Measurements from ENCODE around the gene PTPRM. TPM values are rescaled to one million over a fixed set of nuclear protein-coding genes. Genes with fewer than 3 reads are reported as not detected.

The PTPRM gene
- total and polyA plus RNA-seq, 3 donors from 2014 or later: 76.4 to 101 (median 94.6) TPM

DNA sequence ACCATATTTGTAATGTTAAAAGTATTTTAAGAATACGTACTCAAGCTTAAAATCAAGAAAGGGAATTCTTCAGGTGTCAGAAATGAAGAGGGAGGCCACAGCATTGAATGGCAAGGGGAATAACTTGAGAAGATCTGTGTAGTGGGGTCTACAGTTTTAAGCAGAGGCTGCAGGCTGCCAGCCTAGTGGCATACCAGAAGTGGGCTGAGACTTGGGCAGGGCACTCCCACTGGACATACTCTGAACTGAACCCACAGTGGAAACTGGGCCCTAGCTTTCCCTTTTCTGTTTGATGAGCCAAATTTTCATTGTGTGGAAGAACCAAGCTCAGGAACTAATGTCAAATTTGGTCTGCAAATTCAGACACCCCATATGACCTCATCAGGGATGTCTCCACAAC is 238.8 kb downstream of the PTPRM start:
- DNase-seq: no peak
- intact Hi-C loops (cut with DNase I; ENCODE audit: low total_unique reads): no loop called here
- TF ChIP-seq, protein P1, sequence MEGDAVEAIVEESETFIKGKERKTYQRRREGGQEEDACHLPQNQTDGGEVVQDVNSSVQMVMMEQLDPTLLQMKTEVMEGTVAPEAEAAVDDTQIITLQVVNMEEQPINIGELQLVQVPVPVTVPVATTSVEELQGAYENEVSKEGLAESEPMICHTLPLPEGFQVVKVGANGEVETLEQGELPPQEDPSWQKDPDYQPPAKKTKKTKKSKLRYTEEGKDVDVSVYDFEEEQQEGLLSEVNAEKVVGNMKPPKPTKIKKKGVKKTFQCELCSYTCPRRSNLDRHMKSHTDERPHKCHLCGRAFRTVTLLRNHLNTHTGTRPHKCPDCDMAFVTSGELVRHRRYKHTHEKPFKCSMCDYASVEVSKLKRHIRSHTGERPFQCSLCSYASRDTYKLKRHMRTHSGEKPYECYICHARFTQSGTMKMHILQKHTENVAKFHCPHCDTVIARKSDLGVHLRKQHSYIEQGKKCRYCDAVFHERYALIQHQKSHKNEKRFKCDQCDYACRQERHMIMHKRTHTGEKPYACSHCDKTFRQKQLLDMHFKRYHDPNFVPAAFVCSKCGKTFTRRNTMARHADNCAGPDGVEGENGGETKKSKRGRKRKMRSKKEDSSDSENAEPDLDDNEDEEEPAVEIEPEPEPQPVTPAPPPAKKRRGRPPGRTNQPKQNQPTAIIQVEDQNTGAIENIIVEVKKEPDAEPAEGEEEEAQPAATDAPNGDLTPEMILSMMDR (IDR thresholded peaks at IDR 0.05): no peak
- TF ChIP-seq POLR2A (IDR thresholded peaks at IDR 0.05): no peak
- Histone ChIP-seq H3K36me3 (ENCODE audit: low read depth, missing control alignments) (no peaks in the 10 kb centered on the region), H3K9me3 (no peaks in the 10 kb centered on the region), H3K27me3 (no peaks in the 10 kb centered on the region), H3K4me1 (no peaks in the 10 kb centered on the region), H3K27ac (no peak overlapping the region), H3K4me3 (no peak overlapping the region)
- 95 to 96% methylated on average over 1 of the region's 1 CpG for WGBS, 2 donors

DNA sequence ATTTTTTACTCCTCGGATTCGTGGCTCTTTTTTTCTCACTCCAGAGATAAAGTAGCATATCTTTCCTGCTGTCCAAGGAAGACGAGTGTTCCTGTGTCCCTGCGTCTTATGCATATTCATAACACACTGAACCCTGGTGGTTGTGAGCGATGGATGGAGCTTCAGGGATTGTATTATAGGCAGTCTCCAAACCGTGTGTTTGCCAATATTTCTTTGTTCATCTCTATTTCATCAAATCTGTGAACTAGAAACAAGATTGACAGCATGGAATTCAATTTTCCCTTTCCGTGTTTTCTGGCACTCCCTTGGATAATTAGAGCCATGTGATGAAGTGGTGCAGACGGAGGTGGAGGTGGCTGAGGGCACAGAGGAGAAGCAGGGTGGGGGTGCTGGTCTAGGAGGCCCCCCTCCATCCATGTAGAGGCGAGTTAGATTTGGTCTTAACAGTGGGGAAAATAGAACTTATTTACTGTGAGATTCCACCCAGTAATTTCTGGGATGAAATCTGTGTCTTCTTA is 240.9 kb downstream of the PTPRM start:
- TF ChIP-seq, protein P1 (IDR thresholded peaks at IDR 0.05): no peak
- TF ChIP-seq POLR2A (IDR thresholded peaks at IDR 0.05): no peak
- Histone ChIP-seq H3K9me3 (no peaks in the 10 kb centered on the region), H3K4me3 (no peak overlapping the region), H3K27me3 (no peaks in the 10 kb centered on the region), H3K27ac (no peak overlapping the region), H3K4me1 (no peaks in the 10 kb centered on the region), H3K36me3 (ENCODE audit: low read depth, missing control alignments) (no peaks in the 10 kb centered on the region)
- intact Hi-C loops (cut with DNase I; ENCODE audit: low total_unique reads): no loop called here
- WGBS, 2 donors: 83% methylated on average over 9 of the region's 9 CpGs
- DNase-seq: no peak

DNA sequence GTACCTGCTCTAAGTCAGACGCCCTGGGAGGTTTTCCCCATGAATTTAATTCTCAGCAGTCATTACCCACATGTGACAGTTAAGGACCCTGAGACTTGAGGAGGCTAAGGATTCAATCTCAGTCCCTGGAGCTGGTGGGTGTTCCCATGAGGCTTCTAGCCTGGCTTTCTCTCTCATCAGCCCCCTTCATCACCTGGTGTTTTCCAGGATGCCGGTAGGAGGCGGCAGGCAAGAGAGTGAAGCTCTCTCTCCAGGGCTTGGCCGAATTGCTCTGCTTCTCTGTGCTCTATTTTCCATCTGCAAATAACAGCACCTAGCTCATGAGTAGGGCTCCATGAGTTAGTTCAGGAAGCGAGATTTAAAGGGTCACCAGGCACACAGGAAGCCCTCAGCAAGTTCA is 241.9 kb downstream of the PTPRM start:
- WGBS, 2 donors: 87 to 91% methylated on average over 4 to 5 of the region's 5 CpGs
- TF ChIP-seq, protein P1 (IDR thresholded peaks at IDR 0.05): no peak
- TF ChIP-seq POLR2A (IDR thresholded peaks at IDR 0.05): no peak
- H3K27ac ChIP-seq: no peak overlapping the region
- H3K9me3 ChIP-seq: no peaks in the 10 kb centered on the region
- H3K4me1 ChIP-seq: no peaks in the 10 kb centered on the region
- no peak for DNase-seq
- intact Hi-C loops (cut with DNase I; ENCODE audit: low total_unique reads): no loop called here
- no peak overlapping the region for H3K4me3 ChIP-seq
- no peaks in the 10 kb centered on the region for H3K36me3 ChIP-seq (ENCODE audit: low read depth, missing control alignments)
- H3K27me3 ChIP-seq: no peaks in the 10 kb centered on the region

- no peak for DNase-seq
- H3K36me3 ChIP-seq (ENCODE audit: low read depth, missing control alignments): no peaks in the 10 kb centered on the region
- no peak for TF ChIP-seq POLR2A (IDR thresholded peaks at IDR 0.05)
- TF ChIP-seq, protein P1 (IDR thresholded peaks at IDR 0.05): no peak
- H3K9me3 ChIP-seq: no peaks in the 10 kb centered on the region
- WGBS, 2 donors: 82 to 83% methylated on average over 6 of the region's 6 CpGs
- H3K4me3 ChIP-seq: no peak overlapping the region
- H3K27me3 ChIP-seq: no peaks in the 10 kb centered on the region
- H3K27ac ChIP-seq: no peak overlapping the region
- intact Hi-C loops (cut with DNase I; ENCODE audit: low total_unique reads): no loop called here
- no peaks in the 10 kb centered on the region for H3K4me1 ChIP-seq
Observed at GRCh38 chr18:7809455-7809854, 242.3 kb downstream of the PTPRM start.

DNA sequence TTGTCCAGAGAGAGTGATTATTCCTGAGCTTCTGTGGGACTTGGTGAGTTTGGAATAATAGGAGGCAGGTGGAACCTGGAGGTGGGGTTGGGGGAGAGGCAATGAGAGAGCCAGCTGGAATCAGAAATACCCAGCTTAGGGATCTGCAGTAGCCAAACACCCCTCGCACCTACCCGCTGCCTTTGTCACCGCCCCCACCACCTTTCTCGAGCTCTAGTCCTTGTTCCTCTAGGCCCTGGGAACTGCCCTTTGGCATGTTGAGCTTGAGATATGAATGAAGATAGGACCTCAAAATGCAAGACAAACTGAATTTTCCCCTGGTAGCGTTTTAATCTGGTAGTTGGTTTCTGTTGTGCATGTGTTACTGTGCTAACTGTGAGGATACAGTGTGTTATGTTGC is 242.9 kb downstream of the PTPRM start:
- Histone ChIP-seq H3K4me1 (no peaks in the 10 kb centered on the region), H3K36me3 (ENCODE audit: low read depth, missing control alignments) (no peaks in the 10 kb centered on the region), H3K27ac (no peak overlapping the region), H3K27me3 (no peaks in the 10 kb centered on the region), H3K9me3 (no peaks in the 10 kb centered on the region), H3K4me3 (no peak overlapping the region)
- TF ChIP-seq, protein P1 (IDR thresholded peaks at IDR 0.05): no peak
- no peak for TF ChIP-seq POLR2A (IDR thresholded peaks at IDR 0.05)
- DNase-seq: no peak
- 90 to 94% methylated on average over 5 of the region's 5 CpGs for WGBS, 2 donors
- intact Hi-C loops (cut with DNase I; ENCODE audit: low total_unique reads): no loop called here
